Ovary (tissue), 9 donors: ENCODE results near the gene ACMSD. TPM values are rescaled to one million over a fixed set of nuclear protein-coding genes. Genes with fewer than 3 reads are reported as not detected.

Source experiments
- DNase-seq, 5 donors: peaks; one replicate each; pipeline ENCODE4 v3.0.0-alpha.2; 2019 to 2020
- H3K27ac ChIP-seq, 2 donors: fragments of 200-600 bp; one replicate each; pipeline versions ENCODE4 v1.5.1 to v1.8.0; 2019 to 2022
- H3K27me3 ChIP-seq: fragments of 200-600 bp; one replicate; pipeline ENCODE4 v1.8.0; 2022
- H3K36me3 ChIP-seq: fragments of 200-600 bp; sonication (generic); one replicate; pipeline ENCODE4 v1.5.1; 2019
- H3K4me1 ChIP-seq: one replicate; pipeline ENCODE4 v1.8.1; 2013; ENCODE audit warnings: mild to moderate bottlenecking, moderate library complexity; ENCODE audit not compliant: insufficient read depth
- H3K4me3 ChIP-seq: fragments of 200-600 bp; sonication (generic); one replicate; pipeline ENCODE4 v1.5.1; 2017
- H3K9me3 ChIP-seq, 2 donors: fragments of 200-600 bp in 1 of 2; sonication (generic) in 1 of 2; one replicate each; pipeline versions ENCODE4 v1.5.1 to v1.8.1; 2013 to 2019; ENCODE audit warnings: mild to moderate bottlenecking in 1 of 2, moderate library complexity in 1 of 2
- EP300 ChIP-seq: sonication (generic); formaldehyde crosslinking; IDR thresholded peaks from one replicate; pipeline ENCODE4 v1.6.1; 2017; ENCODE audit warnings: antibody characterized with exemption
- POLR2A ChIP-seq: fragments of 450-650 bp; IDR thresholded peaks from one replicate; pipeline ENCODE4 v1.6.1; 2017; ENCODE audit warnings: antibody characterized with exemption, mild to moderate bottlenecking, moderate library complexity
- WGBS, 3 donors: extraction: QIAGEN DNeasy Blood & Tissue Kit in 1 of 3; methylation state at CpG; one replicate each; pipeline versions ENCODE4 v1.1.5 to v1.1.7; 2013 to 2017; 5-methylcytosine and 5-hydroxymethylcytosine counted together
- intact Hi-C, 4 donors: fragments of 100-400 bp; cut with DNase I; formaldehyde crosslinking; loops; one replicate each; pipeline versions ENCODE4 v1.11.0 to v1.15.1; 2022 to 2023
- polyA plus RNA-seq, 2 donors: library from polyadenylated mRNA; stranded (reverse); fragments of 200-250 nt in 1 of 2; fragments of 350-450 nt in 1 of 2; fragmentation: Illumina TruSeq in 1 of 2; extraction: RNeasy Lipid Tissue Mini Kit (QIAGEN cat#74804) in 1 of 2; gene quantifications; one replicate each; pipeline ENCODE4 v1.2.3, GENCODE V29; 2013 to 2014
- total RNA-seq, 7 donors: library from RNA; depleted of rRNA in 2 of 7; stranded (reverse); fragments of >200 nt in 2 of 7; fragmentation: NEBNext Ultra II Directional in 3 of 7; extraction: Animal tissue kit (Norgen Biotek cat#: 25700) in 3 of 7; gene quantifications; one replicate each; pipeline versions ENCODE4 v1.1.0 to v1.2.4, GENCODE V29; 2016 to 2023
- TF ChIP-seq, protein P1 (sequence below), 3 donors: fragments of 450-650 bp in 2 of 3; fragments of 200-600 bp in 1 of 3; IDR thresholded peaks; one replicate each; pipeline versions ENCODE4 v1.5.1 to v1.8.0; 2016 to 2022; ENCODE audit warnings: antibody characterized with exemption in 3 of 3, mild to moderate bottlenecking in 1 of 3
- donor health status: DM: no; HTN: no; CAD: no; lungs with moderate emphysema.
- donor health status: DM: no; HTN: no; CAD: no.
- donor health status: Bipolar disorder and iron deficiency.
- donor health status: DM: yes; HTN: yes; CAD: no.
- donor health status: DM: no; HTN: no; CAD: no.
- donor health status: DM: yes; HTN: yes; CAD: no.

Gene ACMSD
- total and polyA plus RNA-seq, 9 donors, result not detected

DNA sequence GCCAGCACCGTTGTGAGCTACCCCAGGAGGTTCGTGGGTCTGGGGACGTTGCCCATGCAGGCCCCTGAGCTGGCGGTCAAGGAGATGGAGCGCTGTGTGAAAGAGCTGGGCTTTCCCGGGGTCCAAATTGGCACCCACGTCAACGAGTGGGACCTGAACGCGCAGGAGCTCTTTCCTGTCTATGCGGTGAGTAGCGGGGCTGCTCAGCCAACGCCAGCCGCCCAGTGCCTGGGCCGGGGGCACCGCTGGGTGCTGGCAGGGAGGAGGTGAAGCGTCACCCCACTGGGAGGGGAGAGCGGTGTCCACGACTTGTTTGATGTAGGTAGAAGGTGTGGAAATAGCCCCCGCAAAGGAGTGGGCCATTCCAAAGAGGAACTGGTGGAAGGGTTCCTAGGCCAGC is 25.0 kb downstream of the ACMSD start:
- TF ChIP-seq EP300 (no peak), POLR2A (no peak)
- TF ChIP-seq, protein P1, sequence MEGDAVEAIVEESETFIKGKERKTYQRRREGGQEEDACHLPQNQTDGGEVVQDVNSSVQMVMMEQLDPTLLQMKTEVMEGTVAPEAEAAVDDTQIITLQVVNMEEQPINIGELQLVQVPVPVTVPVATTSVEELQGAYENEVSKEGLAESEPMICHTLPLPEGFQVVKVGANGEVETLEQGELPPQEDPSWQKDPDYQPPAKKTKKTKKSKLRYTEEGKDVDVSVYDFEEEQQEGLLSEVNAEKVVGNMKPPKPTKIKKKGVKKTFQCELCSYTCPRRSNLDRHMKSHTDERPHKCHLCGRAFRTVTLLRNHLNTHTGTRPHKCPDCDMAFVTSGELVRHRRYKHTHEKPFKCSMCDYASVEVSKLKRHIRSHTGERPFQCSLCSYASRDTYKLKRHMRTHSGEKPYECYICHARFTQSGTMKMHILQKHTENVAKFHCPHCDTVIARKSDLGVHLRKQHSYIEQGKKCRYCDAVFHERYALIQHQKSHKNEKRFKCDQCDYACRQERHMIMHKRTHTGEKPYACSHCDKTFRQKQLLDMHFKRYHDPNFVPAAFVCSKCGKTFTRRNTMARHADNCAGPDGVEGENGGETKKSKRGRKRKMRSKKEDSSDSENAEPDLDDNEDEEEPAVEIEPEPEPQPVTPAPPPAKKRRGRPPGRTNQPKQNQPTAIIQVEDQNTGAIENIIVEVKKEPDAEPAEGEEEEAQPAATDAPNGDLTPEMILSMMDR (IDR thresholded peaks at IDR 0.05), result no peak
- DNase-seq, result no peak
- no peak overlapping the region for H3K27ac ChIP-seq
- WGBS, 3 donors, result 92 to 93% (median 93%) methylated on average over 20 of the region's 20 CpGs
- no peaks in the 10 kb centered on the region for H3K9me3 ChIP-seq
- H3K4me1 ChIP-seq, result no peaks in the 10 kb centered on the region
- intact Hi-C loops, result no loop called here
- no peaks in the 10 kb centered on the region for H3K27me3 ChIP-seq
- H3K36me3 ChIP-seq, result no peaks in the 10 kb centered on the region
- no peak overlapping the region for H3K4me3 ChIP-seq

DNA sequence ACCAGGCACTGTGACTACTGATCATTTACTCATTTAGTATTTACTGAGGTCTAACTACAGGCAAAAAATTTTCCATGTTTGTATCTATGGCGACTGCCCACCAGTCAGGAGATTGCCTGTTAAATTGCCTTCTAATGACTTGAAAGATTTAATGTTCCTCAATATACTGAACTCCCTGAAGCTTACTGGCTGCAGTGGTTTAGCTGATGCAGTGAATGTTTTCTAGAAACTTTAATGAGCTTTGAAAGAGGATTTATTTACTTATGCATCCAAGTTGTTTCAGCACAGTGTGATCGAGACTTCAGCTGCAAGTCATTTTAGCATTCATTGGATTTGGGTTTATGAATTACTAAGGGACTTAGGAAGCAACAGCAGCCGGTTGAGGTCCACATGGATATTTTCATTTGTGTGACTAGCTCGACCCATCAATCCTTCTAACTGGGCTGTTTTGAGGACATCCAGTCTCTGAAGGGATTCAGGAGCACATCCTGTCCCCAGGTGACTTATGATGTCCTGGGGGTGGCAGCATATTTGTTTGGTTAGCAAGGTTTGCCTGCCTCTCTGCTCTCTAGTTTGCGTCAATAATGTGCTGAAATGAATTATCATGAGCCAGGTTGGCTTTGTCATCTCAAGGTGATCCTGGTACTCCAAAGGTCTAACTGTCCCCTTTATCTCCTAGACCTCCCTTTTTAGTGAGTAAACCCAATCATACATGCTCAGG is 26.8 kb downstream of the ACMSD start:
- no peak overlapping the region for H3K27ac ChIP-seq
- intact Hi-C loops, result no loop called here

DNA sequence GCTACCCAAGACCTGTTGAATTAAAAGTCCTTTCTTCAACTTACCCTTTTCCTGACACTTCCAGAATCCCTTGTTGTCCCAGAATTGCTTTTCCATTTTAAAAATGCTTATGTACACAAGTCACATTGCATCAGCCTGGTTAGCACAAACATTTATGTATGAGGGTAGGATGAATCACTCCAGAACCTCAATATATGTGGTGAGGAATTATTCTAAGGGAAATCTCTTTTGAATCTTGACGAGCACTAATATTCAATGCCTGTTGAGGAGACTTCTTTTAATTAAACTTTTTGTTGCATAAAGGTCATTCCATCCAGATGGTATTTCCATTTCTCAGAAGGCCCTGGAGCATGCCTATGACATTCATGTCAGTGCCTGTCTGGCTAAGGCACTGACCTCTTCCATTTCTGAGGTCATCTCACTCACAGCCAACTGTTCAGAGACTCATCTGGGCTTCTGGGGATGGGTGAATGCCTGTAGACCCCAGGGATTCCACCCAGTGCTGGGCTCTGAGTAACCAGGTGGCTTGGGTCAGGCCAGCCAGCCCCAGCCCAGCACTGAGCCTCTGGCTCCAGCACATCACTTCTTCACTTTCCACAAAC is 28.2 kb downstream of the ACMSD start:
- 93 to 97% (median 95%) methylated on average over 1 of the region's 1 CpG for WGBS, 3 donors

More for the DNA sequence above, 26.8 kb downstream of the ACMSD start:
- no peak overlapping the region for H3K4me3 ChIP-seq
- no peaks in the 10 kb centered on the region for H3K4me1 ChIP-seq
- WGBS, 3 donors, result 81 to 89% (median 82%) methylated on average over 5 of the region's 5 CpGs
- H3K9me3 ChIP-seq, result no peaks in the 10 kb centered on the region
- TF ChIP-seq EP300, result no peak
- no peaks in the 10 kb centered on the region for H3K36me3 ChIP-seq
- no peak for DNase-seq
- H3K27me3 ChIP-seq, result no peaks in the 10 kb centered on the region

DNA sequence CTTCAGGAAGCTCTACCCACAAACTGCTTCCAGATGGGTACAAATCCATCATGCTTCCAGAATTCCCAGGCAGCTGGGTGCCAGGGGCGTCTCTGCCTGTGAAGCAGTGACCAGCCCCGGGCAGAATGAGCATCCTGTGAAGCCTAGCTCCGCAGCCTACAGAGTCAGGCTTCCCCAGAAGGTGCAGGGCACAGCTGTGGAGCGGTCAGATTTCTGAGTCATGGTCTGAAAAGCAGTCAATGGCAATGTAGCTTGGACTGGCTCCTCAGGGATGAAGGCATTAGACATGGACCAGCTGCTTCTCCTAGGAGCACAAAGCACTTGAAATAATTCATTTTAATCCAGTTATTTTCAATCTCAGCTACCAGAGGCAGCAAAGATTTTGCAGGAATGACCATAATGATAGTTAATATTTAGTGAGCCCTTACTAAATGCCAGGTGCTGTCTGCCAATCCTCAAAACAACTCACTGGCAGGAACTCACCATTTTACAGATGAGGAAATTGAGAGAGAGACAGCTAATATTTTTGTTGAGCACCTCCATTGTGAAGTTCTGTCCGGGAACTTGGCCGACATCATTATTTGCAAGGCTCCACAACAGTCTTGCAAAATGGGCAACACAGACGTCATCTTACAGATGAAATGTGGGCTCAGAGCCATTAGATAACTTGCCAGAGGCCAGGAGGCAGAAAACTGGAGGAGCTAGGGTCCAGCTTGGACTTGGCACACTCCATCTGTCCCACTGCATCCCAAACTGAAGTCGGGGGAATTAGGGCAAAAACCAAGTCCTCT is 31.7 kb downstream of the ACMSD start:
- TF ChIP-seq POLR2A (no peak), EP300 (no peak)
- TF ChIP-seq, protein P1 (IDR thresholded peaks at IDR 0.05), result no peak
- Histone ChIP-seq H3K27ac (no peak overlapping the region), H3K4me1 (no peaks in the 10 kb centered on the region), H3K9me3 (no peaks in the 10 kb centered on the region), H3K4me3 (no peak overlapping the region), H3K27me3 (no peaks in the 10 kb centered on the region), H3K36me3 (no peaks in the 10 kb centered on the region)
- 62 to 74% (median 65%) methylated on average over 8 of the region's 8 CpGs for WGBS, 3 donors
- peak in 1 of 5 donors; percentile 10 for DNase-seq
- intact Hi-C loops, result loop anchor here in 1 of 4 donors (10.0 kb wide), 1 partner anchor 405 kb away; no protein-coding TSS in a partner anchor

More for the DNA sequence above, 28.2 kb downstream of the ACMSD start:
- no peak overlapping the region for H3K4me3 ChIP-seq
- H3K27me3 ChIP-seq, result no peaks in the 10 kb centered on the region
- no peaks in the 10 kb centered on the region for H3K4me1 ChIP-seq
- TF ChIP-seq POLR2A, result no peak
- TF ChIP-seq, protein P1 (IDR thresholded peaks at IDR 0.05), result no peak
- no peak for TF ChIP-seq EP300
- intact Hi-C loops, result no loop called here
- H3K9me3 ChIP-seq, result no peaks in the 10 kb centered on the region
- no peak for DNase-seq
- H3K27ac ChIP-seq, result no peak overlapping the region
- H3K36me3 ChIP-seq, result no peaks in the 10 kb centered on the region
